NCI-H1417 (cell line): ENCODE data around the gene COL23A1.
A peak's percentile ranks its signal among the peaks of the same experiment; 100 is the strongest.

Experiments
- DNase-seq, 3 experiments: peaks; one replicate each; lab custom pipeline; 2025; lab: John Stamatoyannopoulos, UW

Gene COL23A1

GRCh38 chr5:178222292-178222691 is 367.9 kb downstream of the COL23A1 start:
- DNase-seq = no peak

DNA sequence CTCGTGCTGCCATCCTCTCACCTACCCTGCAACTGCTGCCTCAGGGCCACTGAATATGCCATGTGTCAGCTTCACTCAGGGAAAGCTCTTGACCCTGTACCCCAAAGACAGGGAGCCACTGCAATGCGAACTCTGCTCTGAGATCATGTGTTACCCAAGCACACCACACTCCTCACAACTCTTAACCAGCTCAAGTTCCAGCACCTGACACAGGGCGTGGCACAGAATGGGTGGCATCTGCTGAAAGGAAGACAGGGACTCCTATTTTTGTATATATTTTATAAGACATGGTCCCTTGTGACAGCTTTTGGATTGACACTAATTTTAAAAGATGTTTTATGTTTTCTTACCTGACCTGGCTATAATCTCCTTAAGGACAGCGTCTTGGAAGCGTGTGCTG is 368.3 kb downstream of the COL23A1 start:
- no peak for DNase-seq

DNA sequence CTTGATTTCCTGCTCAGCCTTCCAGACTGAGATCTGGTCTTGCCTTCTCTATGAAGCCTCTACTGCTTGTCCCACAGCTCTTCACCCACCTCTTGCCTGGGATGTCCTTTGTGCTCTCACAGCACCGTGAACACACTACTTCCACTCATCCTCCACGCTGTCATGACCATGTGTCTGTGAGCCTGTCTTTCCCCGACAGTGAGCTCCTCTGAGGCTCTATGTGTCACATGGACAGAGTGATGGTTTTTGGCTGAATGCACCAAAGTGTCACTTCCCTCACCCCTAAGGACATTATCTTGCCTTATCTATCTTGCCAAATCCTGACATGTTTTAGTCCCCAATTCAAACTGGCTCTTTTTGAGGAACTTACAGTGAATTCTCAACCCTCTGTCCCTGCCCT is 368.9 kb downstream of the COL23A1 start:
- DNase-seq = no peak

DNA sequence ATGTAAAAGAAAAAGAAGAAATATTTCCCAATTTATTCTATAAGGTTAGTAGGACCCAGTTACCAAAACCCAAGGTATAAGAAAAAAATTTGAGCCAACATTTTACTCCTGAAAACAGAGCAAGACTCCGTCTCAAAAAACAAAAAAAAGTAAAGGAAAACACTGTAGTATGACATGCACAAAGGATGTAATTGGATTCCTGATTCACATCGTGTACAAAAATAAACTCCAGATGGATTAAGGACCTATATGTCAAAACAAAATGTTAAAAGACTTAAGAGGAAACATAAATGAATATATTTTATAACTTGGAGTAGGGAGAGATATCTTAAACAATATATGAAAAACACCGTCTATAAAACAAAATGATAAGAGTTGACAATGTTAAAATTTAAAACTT is 371.4 kb downstream of the COL23A1 start:
- no peak for DNase-seq

DNA sequence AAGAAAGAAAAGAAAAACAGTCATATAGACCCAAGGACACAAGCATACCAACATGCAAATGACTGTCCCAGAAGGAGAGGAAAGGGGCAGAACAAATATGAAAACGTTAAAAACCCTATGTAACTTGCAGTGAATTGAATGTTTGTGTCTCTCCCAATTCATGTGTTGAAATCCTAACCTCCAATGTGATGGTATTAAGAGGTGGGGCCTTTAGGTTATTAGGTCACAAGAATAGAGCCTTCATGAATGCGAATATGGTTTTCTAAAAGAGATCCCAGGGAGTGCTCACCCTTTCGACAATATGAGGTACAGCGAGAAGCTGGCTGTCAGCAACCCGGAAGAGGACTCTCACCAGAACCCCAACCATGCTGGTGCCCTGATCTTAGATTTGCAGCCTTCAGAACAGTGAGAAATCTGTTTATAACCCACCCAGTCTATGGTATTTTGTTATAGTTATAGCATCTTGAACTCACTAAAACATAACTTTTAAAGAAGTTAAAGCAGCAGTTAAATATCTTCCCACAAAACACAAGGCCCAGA is 371.9 kb downstream of the COL23A1 start:
- no peak for DNase-seq

- no peak for DNase-seq
Measured at GRCh38 chr5:178216779-178217178, 373.4 kb downstream of the COL23A1 start.

GRCh38 chr5:178216088-178216534 is 374.1 kb downstream of the COL23A1 start:
- no peak for DNase-seq

GRCh38 chr5:178215280-178216002 is 374.8 kb downstream of the COL23A1 start:
- no peak for DNase-seq

- DNase-seq = no peak
Measured at GRCh38 chr5:178214160-178214803, 375.9 kb downstream of the COL23A1 start.

DNA sequence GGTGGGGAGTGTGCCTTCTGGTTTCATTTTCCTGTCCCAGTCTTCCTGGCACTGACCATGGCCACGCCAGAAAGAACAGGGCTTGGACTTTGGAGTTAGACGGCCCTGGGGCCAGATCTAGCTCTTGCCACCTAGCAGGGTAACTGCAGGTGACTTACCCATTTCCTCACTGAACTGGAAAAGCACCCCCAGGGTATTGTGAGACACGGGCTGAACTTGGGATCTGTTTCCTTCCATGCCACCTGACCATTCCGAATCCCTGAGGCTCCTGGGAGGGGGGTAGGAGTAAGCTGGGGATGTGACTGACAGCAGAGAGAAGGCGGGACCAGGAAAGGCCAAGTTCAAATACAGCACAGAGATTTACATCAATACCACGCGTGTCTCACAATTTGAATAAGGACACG is 376.4 kb downstream of the COL23A1 start:
- DNase-seq = no peak

GRCh38 chr5:178213003-178213461 is 377.2 kb downstream of the COL23A1 start:
- no peak for DNase-seq

GRCh38 chr5:178212241-178213002 is 377.8 kb downstream of the COL23A1 start:
- no peak for DNase-seq

DNA sequence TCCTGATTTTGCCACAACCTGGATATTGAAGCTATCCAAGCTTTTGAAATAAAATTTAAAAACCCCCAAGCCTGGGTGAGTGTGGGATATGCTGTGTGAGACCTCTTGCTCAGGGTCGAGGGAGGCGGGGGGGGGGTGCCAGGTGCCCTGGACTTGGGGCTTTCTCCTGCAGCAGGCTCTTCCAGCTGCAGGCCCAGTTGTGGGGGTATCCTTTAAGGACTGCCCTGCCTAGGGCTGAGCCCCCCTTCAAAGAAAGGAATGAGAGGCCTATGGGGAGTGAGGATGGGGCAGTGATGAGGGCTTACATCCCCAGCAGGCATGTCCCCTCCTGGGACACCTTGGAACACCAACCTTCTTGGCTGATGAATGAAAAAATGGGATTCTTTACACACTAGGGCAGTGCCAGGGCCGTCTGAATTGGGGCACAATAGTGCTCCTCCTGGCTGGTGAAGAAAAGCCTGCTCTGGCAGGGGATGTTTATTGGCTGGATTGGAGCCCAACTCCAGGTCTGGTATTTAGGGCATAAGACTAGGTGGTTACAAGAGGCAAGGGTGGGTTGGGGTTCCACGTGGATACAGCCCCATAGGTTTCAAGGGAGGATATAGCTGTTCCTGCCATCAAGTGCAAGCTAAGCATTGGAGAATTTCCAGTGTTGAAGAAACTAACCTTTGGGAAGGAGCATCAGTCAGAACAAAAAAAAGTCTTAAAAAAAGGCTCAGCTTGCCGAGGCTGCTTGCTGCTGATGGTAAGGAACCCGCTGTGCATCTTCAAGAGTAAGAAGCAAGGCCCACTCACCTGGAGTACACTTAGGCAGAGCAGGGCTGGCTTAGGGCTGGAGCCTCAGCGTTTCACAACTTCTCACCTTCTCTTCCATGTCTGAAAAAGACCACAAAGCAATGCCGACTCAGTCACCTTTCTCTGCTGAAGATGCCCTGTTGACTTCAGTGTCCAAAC is 378.8 kb downstream of the COL23A1 start:
- DNase-seq = no peak

GRCh38 chr5:178210686-178211085 is 379.5 kb downstream of the COL23A1 start:
- DNase-seq = peak in 1 of 3 experiments; percentile 2

DNA sequence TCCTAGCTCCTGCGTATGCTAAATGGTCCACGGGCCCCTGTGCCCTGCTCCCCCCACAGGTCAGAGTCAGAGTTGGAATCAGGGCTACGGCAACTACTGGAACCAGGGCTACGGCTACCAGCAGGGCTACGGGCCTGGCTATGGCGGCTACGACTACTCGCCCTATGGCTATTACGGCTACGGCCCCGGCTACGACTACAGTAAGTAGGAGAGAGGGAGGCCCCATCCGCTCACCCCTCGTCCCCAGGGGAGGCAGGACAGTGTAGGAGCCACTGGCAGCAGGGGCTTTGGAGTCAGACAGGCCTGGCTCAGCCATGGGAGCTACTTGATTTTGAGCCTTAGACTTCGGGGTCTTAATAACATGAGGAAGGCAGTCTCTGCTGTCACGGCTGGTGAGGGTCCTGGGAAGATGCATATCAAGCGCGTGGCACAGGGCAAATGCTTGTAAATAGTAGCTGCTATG is 380.1 kb downstream of the COL23A1 start:
- no peak for DNase-seq

DNA sequence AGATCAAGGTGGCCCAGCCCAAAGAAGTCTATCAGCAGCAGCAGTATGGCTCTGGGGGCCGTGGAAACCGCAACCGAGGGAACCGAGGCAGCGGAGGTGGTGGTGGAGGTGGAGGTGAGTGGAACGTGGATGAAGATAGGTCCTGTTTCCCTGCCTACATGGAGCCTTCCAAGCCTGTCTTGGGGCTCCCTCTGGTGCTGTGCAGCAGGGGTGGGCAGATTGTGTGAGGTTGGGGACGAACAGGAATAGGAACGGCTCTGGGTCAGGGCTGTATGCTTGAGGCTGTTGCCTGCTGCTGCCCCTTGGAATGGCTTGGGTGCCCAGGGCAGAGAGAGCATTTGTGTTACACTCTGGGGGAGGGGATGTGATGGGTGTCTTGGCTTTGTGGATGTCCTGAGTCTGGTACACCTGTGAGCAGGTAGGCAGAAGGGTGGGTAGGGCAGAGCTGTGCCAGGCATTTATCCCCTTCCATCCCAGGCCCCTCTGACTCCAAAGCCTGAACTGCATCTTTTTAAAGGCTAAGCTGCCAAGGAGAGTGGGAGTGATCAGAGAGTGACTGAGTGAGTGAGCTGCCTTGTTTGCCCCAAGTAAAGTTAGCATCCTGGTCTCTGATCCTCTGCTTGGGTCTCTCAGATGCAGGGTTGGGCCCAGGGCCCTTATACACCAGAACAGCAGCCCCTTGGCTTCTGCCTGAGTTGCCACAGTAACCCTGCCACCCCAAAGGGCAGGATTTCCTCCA is 380.7 kb downstream of the COL23A1 start:
- no peak for DNase-seq

DNA sequence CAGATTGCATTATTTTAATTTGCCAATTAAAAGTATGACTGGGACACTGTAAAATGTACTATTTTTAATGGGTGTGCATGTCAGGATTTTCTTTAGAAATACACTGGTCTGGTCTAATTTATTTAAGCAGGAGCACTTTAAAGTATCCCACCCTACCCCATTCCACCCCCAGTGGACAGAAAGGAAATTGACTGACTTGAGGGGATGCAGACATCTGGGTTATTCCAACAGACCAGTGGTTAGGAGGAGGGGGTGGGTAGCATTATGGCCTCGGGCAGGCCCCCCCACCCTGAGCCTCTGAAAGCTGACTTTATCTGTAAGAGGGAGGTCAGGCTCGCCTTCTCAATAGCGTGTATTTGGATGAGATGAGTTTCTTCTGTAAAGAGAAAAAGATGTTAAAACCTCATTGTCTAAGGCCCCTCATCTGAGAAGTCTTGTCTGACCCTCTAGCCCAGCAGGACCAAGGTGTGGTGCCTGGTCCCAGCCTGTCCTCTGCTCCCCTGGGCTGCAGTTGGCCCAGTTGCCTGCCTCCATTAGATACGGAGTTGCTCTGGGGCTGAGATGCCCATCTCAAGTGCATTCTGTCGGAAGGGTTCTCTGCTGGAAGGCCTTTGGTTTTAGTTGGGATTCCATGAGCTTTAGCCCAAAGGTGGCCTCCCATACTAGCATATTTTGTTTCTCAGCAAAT is 381.5 kb downstream of the COL23A1 start:
- DNase-seq = no peak

DNA sequence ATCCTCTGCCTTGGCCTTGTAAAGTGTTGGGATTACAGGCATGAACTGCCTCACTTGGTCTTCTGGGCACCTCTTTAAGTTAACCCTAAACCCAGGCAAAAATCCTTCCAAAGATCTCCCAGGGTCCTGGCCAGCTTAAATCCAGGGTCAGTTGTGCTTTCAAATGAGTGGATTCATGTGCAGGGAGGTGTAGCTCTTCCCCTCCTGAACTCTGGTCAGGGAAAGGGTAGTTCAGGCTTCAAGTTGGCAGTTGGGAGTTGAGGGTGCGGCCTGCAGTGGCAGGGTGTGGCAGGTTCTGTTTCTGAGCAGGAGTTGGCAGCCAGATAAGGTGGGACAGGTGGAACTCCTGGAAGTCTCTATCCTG is 382.3 kb downstream of the COL23A1 start:
- DNase-seq = no peak

DNA sequence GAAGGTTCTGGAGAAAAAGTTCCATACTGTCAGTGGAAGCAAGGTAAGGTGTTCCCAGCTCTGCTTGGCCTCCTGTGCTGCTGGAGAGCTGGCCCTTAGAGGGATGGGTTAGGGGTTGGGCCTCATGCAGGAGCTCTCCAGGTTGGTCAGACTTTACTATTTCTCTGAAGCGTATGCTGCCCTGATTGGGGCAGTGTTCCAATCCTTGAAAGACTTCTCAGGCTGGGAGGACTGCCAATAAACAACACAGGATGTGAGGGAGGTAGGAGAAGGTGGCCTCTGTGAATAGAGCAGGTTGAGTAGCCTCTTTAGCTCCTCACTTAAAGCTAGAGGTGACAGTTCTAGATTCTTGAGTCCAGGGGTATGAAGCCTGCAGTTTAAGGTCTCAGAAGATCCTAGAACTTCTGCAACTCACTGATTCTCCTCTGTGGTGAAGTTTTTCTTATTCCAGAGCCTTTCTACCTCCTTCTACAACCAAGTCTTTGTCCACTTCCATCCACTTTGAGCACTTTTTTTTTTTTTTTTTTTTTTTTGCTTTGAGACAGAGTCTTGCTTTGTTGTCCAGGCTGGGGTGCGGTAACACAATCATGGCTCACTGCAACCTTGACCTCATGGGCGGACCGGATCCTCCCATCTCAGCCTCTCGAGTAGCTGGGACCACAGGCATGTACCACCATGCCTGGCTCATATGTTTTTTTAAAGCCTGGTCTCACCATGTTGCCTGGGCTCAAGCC is 382.8 kb downstream of the COL23A1 start:
- DNase-seq = no peak
